A549 (cell line): ENCODE measurements around the gene VWC2. TPM values are rescaled to one million over a fixed set of nuclear protein-coding genes. Genes with fewer than 3 reads are reported as not detected.

Source experiments
- ATAC-seq, 2 experiments: fragments of 200-7000 bp in 1 of 2; fragments of >200 bp in 1 of 2; cut with Nextera tagmentation in 1 of 2; cut with Tn5 transposase in 1 of 2; 3 replicates each; pipeline versions ENCODE4 v1.8.0 to v1.9.1; 2018 to 2020; ENCODE audit warnings: mild to moderate bottlenecking in 1 of 2, moderate library complexity in 1 of 2
- CTCF ChIA-PET: fragments of 300-600 bp; sonication (Branson Sonifier 250); formaldehyde crosslinking; extraction: SDS; loops from one replicate; lab custom pipeline; 2021; ENCODE audit warnings: antibody characterized with exemption, inconsistent platforms; lab: Yijun Ruan, JAX
- POLR2A ChIA-PET: fragments of 350-600 bp; formaldehyde crosslinking; extraction: SDS; loops from one replicate; lab custom pipeline; 2021; ENCODE audit warnings: antibody characterized with exemption, inconsistent platforms; lab: Yijun Ruan, JAX
- DNase-seq, 2 experiments: peaks; one replicate each; pipeline versions ENCODE4 v3.0.0 to v3.0.0-alpha.2; 2011 to 2016; ENCODE audit warnings: low read depth in 1 of 2, low spot score in 1 of 2
- FAIRE-seq: peaks from 2 replicates; lab custom pipeline; 2011; peaks lifted over from hg19 to GRCh38; lab: Jason Lieb, UNC
- H3K27ac ChIP-seq, 2 experiments: fragments of >200 bp; sonication (Bioruptor Twin); formaldehyde crosslinking; 3 replicates each; pipeline ENCODE4 v1.5.1; 2016 to 2017
- H3K4me1 ChIP-seq: fragments of >200 bp; sonication (Bioruptor Twin); formaldehyde crosslinking; 3 replicates; pipeline ENCODE4 v1.6.1; 2016
- H3K4me2 ChIP-seq: fragments of >200 bp; sonication (Bioruptor Twin); formaldehyde crosslinking; 3 replicates; pipeline ENCODE4 v1.6.1; 2016
- H3K4me3 ChIP-seq: fragments of >200 bp; sonication (Bioruptor Twin); formaldehyde crosslinking; 3 replicates; pipeline ENCODE4 v1.5.1; 2016
- H3K9me3 ChIP-seq: fragments of >200 bp; sonication (Bioruptor Twin); formaldehyde crosslinking; 3 replicates; pipeline ENCODE4 v1.6.1; 2016
- BCL3 ChIP-seq: fragments of >200 bp; sonication (Bioruptor Twin); formaldehyde crosslinking; IDR thresholded peaks from 3 replicates; pipeline ENCODE4 v1.6.1; 2016
- BHLHE40 ChIP-seq: IDR thresholded peaks from 2 replicates; pipeline ENCODE4 v1.6.1; 2012; ENCODE audit warnings: low read depth, low read length, inconsistent platforms
- CBX2 ChIP-seq: fragments of 200-600 bp; sonication (generic); IDR thresholded peaks from 2 replicates; pipeline ENCODE4 v1.6.1; 2016; ENCODE audit warnings: low read depth, mild to moderate bottlenecking, borderline replicate concordance
- CHD4 ChIP-seq: fragments of 200-600 bp; sonication (generic); IDR thresholded peaks from 2 replicates; pipeline ENCODE4 v1.6.1; 2016; ENCODE audit warnings: antibody characterized with exemption, mild to moderate bottlenecking, borderline replicate concordance
- EHF ChIP-seq: fragments of 250-450 bp; sonication (Bioruptor Pico); IDR thresholded peaks from 2 replicates; pipeline ENCODE4 v1.5.0; 2020; ENCODE audit warnings: mild to moderate bottlenecking
- ESRRA ChIP-seq: fragments of 150-350 bp; IDR thresholded peaks from 2 replicates; pipeline ENCODE4 v1.6.1; 2014; ENCODE audit warnings: mild to moderate bottlenecking, low read length, borderline replicate concordance
- FOSB ChIP-seq: fragments of 250-450 bp; sonication (Bioruptor Pico); IDR thresholded peaks from 2 replicates; pipeline ENCODE4 v1.5.0; 2020; ENCODE audit warnings: mild to moderate bottlenecking, moderate library complexity
- HOXB5 ChIP-seq: fragments of 250-450 bp; sonication (Bioruptor Pico); IDR thresholded peaks from 2 replicates; pipeline ENCODE4 v1.5.0; 2020; ENCODE audit warnings: mild to moderate bottlenecking, moderate library complexity
- JUN ChIP-seq, 2 experiments: fragments of >200 bp; sonication (Bioruptor Twin); formaldehyde crosslinking; IDR thresholded peaks; 2 replicates in 1 of 2; 3 replicates in 1 of 2; pipeline ENCODE4 v1.6.1; 2016 to 2017
- JUNB ChIP-seq: fragments of >200 bp; sonication (Bioruptor Twin); formaldehyde crosslinking; IDR thresholded peaks from 2 replicates; pipeline ENCODE4 v1.6.1; 2016
- KDM5A ChIP-seq: fragments of 200-600 bp; sonication (generic); IDR thresholded peaks from 2 replicates; pipeline ENCODE4 v1.6.1; 2016; ENCODE audit warnings: antibody characterized with exemption, mild to moderate bottlenecking
- MAX ChIP-seq: IDR thresholded peaks from 2 replicates; pipeline ENCODE4 v1.6.1; 2012
- MAZ ChIP-seq: fragments of 150-350 bp; IDR thresholded peaks from 2 replicates; pipeline ENCODE4 v1.6.1; 2014; ENCODE audit warnings: antibody characterized with exemption, low read depth, low read length, borderline replicate concordance
- NPAS2 ChIP-seq: fragments of 250-450 bp; sonication (Bioruptor Pico); IDR thresholded peaks from 2 replicates; pipeline ENCODE4 v1.8.0; 2022; ENCODE audit warnings: mild to moderate bottlenecking, moderate library complexity, borderline replicate concordance
- POLR2A ChIP-seq: IDR thresholded peaks from 2 replicates; pipeline ENCODE4 v1.6.1; 2012; ENCODE audit warnings: mild to moderate bottlenecking, low read length
- RARB ChIP-seq: fragments of 250-450 bp; sonication (Bioruptor Pico); IDR thresholded peaks from 2 replicates; pipeline ENCODE4 v1.8.0; 2021; ENCODE audit warnings: mild to moderate bottlenecking, moderate library complexity
- REST ChIP-seq: fragments of 200-600 bp; sonication (generic); IDR thresholded peaks from 2 replicates; pipeline ENCODE4 v1.6.1; 2016; ENCODE audit warnings: antibody characterized with exemption, mild to moderate bottlenecking, moderate library complexity
- RFX5 ChIP-seq: fragments of 450-650 bp; IDR thresholded peaks from 2 replicates; pipeline ENCODE4 v1.7.1; 2014; ENCODE audit warnings: antibody characterized with exemption, mild to moderate bottlenecking, moderate library complexity
- SMC3 ChIP-seq: fragments of >200 bp; sonication (Bioruptor Twin); formaldehyde crosslinking; IDR thresholded peaks from 3 replicates; pipeline ENCODE4 v1.6.1; 2018; ENCODE audit warnings: inconsistent platforms
- TFCP2L1 ChIP-seq: fragments of 250-450 bp; sonication (Bioruptor Pico); IDR thresholded peaks from 2 replicates; pipeline ENCODE4 v1.5.0; 2021; ENCODE audit warnings: mild to moderate bottlenecking
- USF2 ChIP-seq: fragments of 450-650 bp; IDR thresholded peaks from 2 replicates; pipeline ENCODE4 v1.6.1; 2014; ENCODE audit warnings: antibody characterized with exemption
- ZNF302 ChIP-seq: fragments of 250-450 bp; sonication (Bioruptor Pico); IDR thresholded peaks from 2 replicates; pipeline ENCODE4 v1.9.0; 2021; ENCODE audit warnings: inconsistent platforms, mild to moderate bottlenecking, moderate library complexity
- WGBS: methylation state at CpG from one replicate; pipeline ENCODE4 v1.1.6; 2017; ENCODE audit errors: missing lambda C conversion rate; 5-methylcytosine and 5-hydroxymethylcytosine counted together
- polyA plus RNA-seq, 4 experiments: library from polyadenylated mRNA; depleted of rRNA in 3 of 4; stranded (reverse); fragments of >200 nt; fragmentation: RNase III in 1 of 4; extraction: RNeasy Plus Mini Kit Qiagen cat#74134 plus additional on column Dnase treatment in 1 of 4; gene quantifications; 2 replicates in 3 of 4; 3 replicates in 1 of 4; pipeline ENCODE4 v1.2.3, GENCODE V29; 2011 to 2017

The VWC2 gene
- polyA plus RNA-seq, 2 of the 4 experiments (the other 2 are of a cell fraction): not detected

GRCh38 chr7:49911909-49912308 lies 138.5 kb downstream of the VWC2 start:
- H3K4me1 ChIP-seq: no peaks in the 10 kb centered on the region
- 47% methylated on average over 8 of the region's 8 CpGs for WGBS
- DNase-seq (no peak), FAIRE-seq (no peak), ATAC-seq (no peak)
- H3K27ac ChIP-seq: no peak overlapping the region
- H3K4me3 ChIP-seq: no peak overlapping the region
- CTCF ChIA-PET: no interaction called here
- TF ChIP-seq KDM5A: no peak
- TF ChIP-seq HOXB5 (CRISPR knock-in tag): no peak
- TF ChIP-seq RARB (CRISPR knock-in tag): no peak
- TF ChIP-seq NPAS2 (CRISPR knock-in tag): no peak
- TF ChIP-seq JUNB: no peak
- no peak for TF ChIP-seq CHD4
- no peak for TF ChIP-seq TFCP2L1 (CRISPR knock-in tag)
- no peak for TF ChIP-seq MAZ
- no peak for TF ChIP-seq REST
- TF ChIP-seq SMC3: no peak
- TF ChIP-seq BCL3: no peak
- H3K4me2 ChIP-seq: no peak overlapping the region
- POLR2A ChIA-PET: no interaction called here
- no peaks in the 10 kb centered on the region for H3K9me3 ChIP-seq

GRCh38 chr7:49926720-49927119 lies 153.3 kb downstream of the VWC2 start:
- no peak for DNase-seq
- H3K9me3 ChIP-seq: no peaks in the 10 kb centered on the region
- CTCF ChIA-PET: no interaction called here
- TF ChIP-seq ZNF302 (CRISPR knock-in tag) (no peak), MAX (no peak), POLR2A (no peak), CBX2 (no peak), TFCP2L1 (CRISPR knock-in tag) (no peak), REST (no peak), USF2 (no peak), JUNB (no peak), CHD4 (no peak), EHF (no peak), RFX5 (no peak), BHLHE40 (no peak), JUN (IDR thresholded peaks at IDR 0.05) (no peak), FOSB (no peak), ESRRA (no peak)
- H3K27ac ChIP-seq: no peak overlapping the region
- WGBS: under 1% methylated on average over 6 of the region's 6 CpGs
- no peak overlapping the region for H3K4me3 ChIP-seq
- no peak for FAIRE-seq
- no peak overlapping the region for H3K4me2 ChIP-seq
- POLR2A ChIA-PET: no interaction called here
- H3K4me1 ChIP-seq: no peaks in the 10 kb centered on the region
- ATAC-seq: no peak
